Esophagus squamous epithelium (tissue), 5 donors: Measurements from ENCODE around the gene MAPKAP1. TPM values are rescaled to one million over a fixed set of nuclear protein-coding genes. Genes with fewer than 3 reads are reported as not detected.

Source experiments
- DNase-seq: peaks from one replicate; lab custom pipeline; 2025; lab: John Stamatoyannopoulos, UW
- H3K27ac ChIP-seq, 4 donors: fragments of 200-600 bp; sonication (generic); one replicate each; pipeline ENCODE4 v1.5.1; 2016 to 2019; ENCODE audit warnings: mild to moderate bottlenecking in 1 of 4
- H3K27me3 ChIP-seq, 4 donors: fragments of 200-600 bp; sonication (generic); 1 replicate in 3 of 4; 2 replicates in 1 of 4; pipeline versions ENCODE4 v1.5.1 to v1.6.0; 2017 to 2021; ENCODE audit warnings: antibody characterized with exemption in 1 of 4
- H3K36me3 ChIP-seq, 3 donors: fragments of 200-600 bp; sonication (generic); one replicate each; pipeline ENCODE4 v1.5.1; 2016 to 2019
- H3K4me1 ChIP-seq, 3 donors: fragments of 200-600 bp; sonication (generic); one replicate each; pipeline ENCODE4 v1.5.1; 2017 to 2019
- H3K4me3 ChIP-seq, 4 donors: fragments of 200-600 bp; sonication (generic); 1 replicate in 3 of 4; 2 replicates in 1 of 4; pipeline ENCODE4 v1.5.1; 2016 to 2019; ENCODE audit warnings: mild to moderate bottlenecking in 2 of 4, moderate library complexity in 1 of 4
- H3K9me3 ChIP-seq, 3 donors: fragments of 200-600 bp; sonication (generic); one replicate each; pipeline ENCODE4 v1.5.1; 2016 to 2019
- POLR2A ChIP-seq, 4 donors: fragments of 450-650 bp; IDR thresholded peaks; one replicate each; pipeline ENCODE4 v1.6.1; 2017; ENCODE audit warnings: antibody characterized with exemption in 4 of 4, mild to moderate bottlenecking in 4 of 4, moderate library complexity in 3 of 4
- WGBS, 2 donors: methylation state at CpG; one replicate each; pipeline ENCODE4 v1.1.5; 2018; 5-methylcytosine and 5-hydroxymethylcytosine counted together
- intact Hi-C: fragments of 100-400 bp; cut with DNase I; formaldehyde crosslinking; loops from one replicate; pipeline ENCODE4 v1.15.0; 2022
- total RNA-seq, 4 donors: library from RNA; depleted of rRNA; stranded (reverse); fragments of >200 nt; gene quantifications; one replicate each; pipeline ENCODE4 v1.1.0, GENCODE V29; 2016
- TF ChIP-seq, protein P1 (sequence below), 6 experiments: fragments of 450-650 bp in 4 of 6; fragments of 200-600 bp in 2 of 6; sonication (generic) in 2 of 6; IDR thresholded peaks; one replicate each; pipeline ENCODE4 v1.5.1; 2016 to 2019; ENCODE audit warnings: antibody characterized with exemption in 6 of 6, mild to moderate bottlenecking in 4 of 6, moderate library complexity in 4 of 6
- donor health status: DM: yes; HTN: yes; CAD: no.

MAPKAP1 gene
- total RNA-seq, 4 donors from 2014 or later, result 59.0 to 87.0 (median 70.9) TPM

DNA sequence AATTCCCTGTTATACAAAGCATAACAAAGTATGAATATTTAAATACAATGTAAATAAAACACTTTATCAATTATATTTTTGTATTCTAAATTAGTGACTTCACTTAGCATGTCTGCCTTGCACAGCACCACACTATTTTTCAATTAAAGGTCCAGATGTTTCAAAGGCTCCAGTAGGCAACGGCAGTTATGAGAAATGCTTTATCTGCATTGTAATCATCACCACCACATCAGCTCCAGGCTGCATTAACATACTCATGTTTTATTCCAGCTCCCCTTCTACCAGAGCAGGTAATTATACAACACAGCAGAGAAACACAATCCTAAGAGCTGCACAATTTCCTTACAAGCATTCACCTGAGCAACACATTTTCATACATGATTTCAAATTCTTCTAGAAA lies 102.8 kb downstream of the MAPKAP1 start:
- H3K4me1 ChIP-seq, result peaks cover 0 to 14% (median 0%) of the 10 kb centered on the region in 3 donors
- no peaks in the 10 kb centered on the region for H3K9me3 ChIP-seq
- H3K36me3 ChIP-seq, result no peaks in the 10 kb centered on the region
- H3K4me3 ChIP-seq, result no peak overlapping the region
- TF ChIP-seq, protein P1, sequence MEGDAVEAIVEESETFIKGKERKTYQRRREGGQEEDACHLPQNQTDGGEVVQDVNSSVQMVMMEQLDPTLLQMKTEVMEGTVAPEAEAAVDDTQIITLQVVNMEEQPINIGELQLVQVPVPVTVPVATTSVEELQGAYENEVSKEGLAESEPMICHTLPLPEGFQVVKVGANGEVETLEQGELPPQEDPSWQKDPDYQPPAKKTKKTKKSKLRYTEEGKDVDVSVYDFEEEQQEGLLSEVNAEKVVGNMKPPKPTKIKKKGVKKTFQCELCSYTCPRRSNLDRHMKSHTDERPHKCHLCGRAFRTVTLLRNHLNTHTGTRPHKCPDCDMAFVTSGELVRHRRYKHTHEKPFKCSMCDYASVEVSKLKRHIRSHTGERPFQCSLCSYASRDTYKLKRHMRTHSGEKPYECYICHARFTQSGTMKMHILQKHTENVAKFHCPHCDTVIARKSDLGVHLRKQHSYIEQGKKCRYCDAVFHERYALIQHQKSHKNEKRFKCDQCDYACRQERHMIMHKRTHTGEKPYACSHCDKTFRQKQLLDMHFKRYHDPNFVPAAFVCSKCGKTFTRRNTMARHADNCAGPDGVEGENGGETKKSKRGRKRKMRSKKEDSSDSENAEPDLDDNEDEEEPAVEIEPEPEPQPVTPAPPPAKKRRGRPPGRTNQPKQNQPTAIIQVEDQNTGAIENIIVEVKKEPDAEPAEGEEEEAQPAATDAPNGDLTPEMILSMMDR (IDR thresholded peaks at IDR 0.05), result no peak
- no peak for TF ChIP-seq POLR2A (IDR thresholded peaks at IDR 0.05)
- DNase-seq, result no peak
- no peak overlapping the region for H3K27ac ChIP-seq
- intact Hi-C loops, result no loop called here
- no peaks in the 10 kb centered on the region for H3K27me3 ChIP-seq
- 75 to 78% methylated on average over 1 of the region's 1 CpG for WGBS, 2 donors

DNA sequence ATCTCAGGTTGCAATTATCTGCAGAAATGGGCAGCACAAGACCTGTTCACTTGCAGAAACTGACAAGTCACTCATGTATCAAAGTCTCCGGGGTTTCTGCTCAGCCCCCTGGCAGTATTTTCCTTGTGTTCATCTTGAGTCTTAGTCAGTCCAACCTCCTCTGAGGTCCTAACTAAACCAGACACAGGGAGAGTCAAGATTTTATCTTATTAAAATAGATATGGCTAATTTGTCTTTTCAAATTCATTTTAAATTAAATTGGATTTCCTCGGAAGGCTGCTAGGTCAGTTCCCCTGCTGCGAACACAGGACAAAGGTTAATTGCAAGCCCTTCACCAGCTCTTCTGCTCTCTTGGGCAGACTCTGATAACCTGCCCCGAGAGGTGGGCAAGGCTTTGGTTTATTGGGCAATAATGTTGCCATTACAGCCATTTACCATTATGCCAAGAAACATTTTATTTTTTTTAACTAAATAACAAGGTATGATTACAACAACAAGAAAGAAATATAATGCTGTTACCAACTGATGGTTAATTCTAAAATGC lies 103.5 kb downstream of the MAPKAP1 start:
- TF ChIP-seq, protein P1 (IDR thresholded peaks at IDR 0.05), result no peak
- no peak for TF ChIP-seq POLR2A (IDR thresholded peaks at IDR 0.05)
- Histone ChIP-seq H3K4me1 (peaks cover 0 to 14% (median 0%) of the 10 kb centered on the region in 3 donors), H3K27me3 (no peaks in the 10 kb centered on the region), H3K4me3 (no peak overlapping the region), H3K9me3 (no peaks in the 10 kb centered on the region), H3K27ac (no peak overlapping the region), H3K36me3 (no peaks in the 10 kb centered on the region)
- 81 to 82% methylated on average over 4 of the region's 4 CpGs for WGBS, 2 donors
- intact Hi-C loops, result no loop called here
- no peak for DNase-seq

GRCh38 chr9:125601961-125602360 lies 105.0 kb downstream of the MAPKAP1 start:
- no peaks in the 10 kb centered on the region for H3K27me3 ChIP-seq
- 92 to 99% methylated on average over 7 of the region's 7 CpGs for WGBS, 2 donors
- no peak for DNase-seq
- H3K4me3 ChIP-seq, result no peak overlapping the region
- H3K4me1 ChIP-seq, result peaks cover 0 to 23% (median 0%) of the 10 kb centered on the region in 3 donors
- no peaks in the 10 kb centered on the region for H3K9me3 ChIP-seq
- no peak overlapping the region for H3K27ac ChIP-seq
- TF ChIP-seq, protein P1 (IDR thresholded peaks at IDR 0.05), result no peak
- TF ChIP-seq POLR2A (IDR thresholded peaks at IDR 0.05), result no peak
- intact Hi-C loops, result no loop called here
- H3K36me3 ChIP-seq, result no peaks in the 10 kb centered on the region

- Histone ChIP-seq H3K27ac (no peak overlapping the region), H3K36me3 (no peaks in the 10 kb centered on the region), H3K4me3 (no peak overlapping the region), H3K4me1 (peaks cover 0 to 34% (median 0%) of the 10 kb centered on the region in 3 donors), H3K9me3 (no peaks in the 10 kb centered on the region), H3K27me3 (no peaks in the 10 kb centered on the region)
- no peak for DNase-seq
- 81 to 88% methylated on average over 1 of the region's 1 CpG for WGBS, 2 donors
- TF ChIP-seq, protein P1 (IDR thresholded peaks at IDR 0.05), result no peak
- no peak for TF ChIP-seq POLR2A (IDR thresholded peaks at IDR 0.05)
- intact Hi-C loops, result no loop called here
Measured at GRCh38 chr9:125600194-125600593, 106.8 kb downstream of the MAPKAP1 start.

DNA sequence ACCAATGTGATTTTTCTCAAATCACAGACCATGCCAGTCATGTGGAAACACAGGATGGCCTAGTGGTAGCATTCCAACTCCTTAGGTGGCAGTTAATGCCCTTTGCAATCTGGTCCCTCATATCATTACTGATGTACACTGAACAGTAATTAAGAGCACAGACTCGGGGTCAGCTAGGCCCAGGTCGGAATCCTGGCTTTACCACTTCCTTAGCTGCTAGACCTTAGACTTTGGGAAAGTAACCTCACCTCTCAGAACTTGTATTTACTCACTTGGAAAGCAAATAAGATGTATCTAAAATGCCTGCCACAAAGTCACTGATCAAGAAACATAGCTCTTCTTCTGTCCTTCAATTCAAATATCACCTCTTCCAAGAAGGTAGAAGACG lies 112.8 kb downstream of the MAPKAP1 start:
- H3K9me3 ChIP-seq, result no peaks in the 10 kb centered on the region
- H3K27ac ChIP-seq, result no peak overlapping the region
- no peaks in the 10 kb centered on the region for H3K36me3 ChIP-seq
- intact Hi-C loops, result no loop called here
- TF ChIP-seq POLR2A (IDR thresholded peaks at IDR 0.05), result no peak
- TF ChIP-seq, protein P1 (IDR thresholded peaks at IDR 0.05), result no peak
- H3K4me1 ChIP-seq, result peaks cover 0 to 56% (median 0%) of the 10 kb centered on the region in 3 donors
- H3K27me3 ChIP-seq, result no peaks in the 10 kb centered on the region
- DNase-seq, result no peak
- 84 to 95% methylated on average over 3 of the region's 3 CpGs for WGBS, 2 donors
- no peak overlapping the region for H3K4me3 ChIP-seq
